Progenitor cell of endocrine pancreas (in vitro differentiated cells): ENCODE measurements around the gene SESTD1. TPM values are rescaled to one million over a fixed set of nuclear protein-coding genes. Genes with fewer than 3 reads are reported as not detected.

Source experiments
- DNase-seq: peaks from one replicate; pipeline ENCODE4 v3.0.0; 2021; ENCODE audit warnings: low spot score; ENCODE audit not compliant: unreplicated experiment
- H3K27ac Mint-ChIP-seq: 2 replicates; pipeline ENCODE4 v1.8.0; 2021; ENCODE audit warnings: mild to moderate bottlenecking, moderate library complexity, mixed read lengths
- H3K27me3 Mint-ChIP-seq: 2 replicates; pipeline ENCODE4 v1.8.0; 2021; ENCODE audit warnings: mixed read lengths
- H3K36me3 Mint-ChIP-seq: 2 replicates; pipeline ENCODE4 v1.8.0; 2022; ENCODE audit warnings: mixed read lengths; ENCODE audit not compliant: insufficient read depth
- H3K4me1 Mint-ChIP-seq: 2 replicates; pipeline ENCODE4 v1.8.0; 2021; ENCODE audit warnings: low read depth, mixed read lengths
- H3K4me3 Mint-ChIP-seq: 2 replicates; pipeline ENCODE4 v1.8.0; 2021; ENCODE audit warnings: low read depth, mild to moderate bottlenecking, moderate library complexity, mixed read lengths
- H3K9me3 Mint-ChIP-seq: 2 replicates; pipeline ENCODE4 v1.8.0; 2021; ENCODE audit warnings: low read depth, mixed read lengths
- total RNA-seq: library from RNA; stranded (reverse); gene quantifications from 2 replicates; pipeline ENCODE4 v1.2.1, GENCODE V29; 2021
- TF ChIP-seq, protein P1 (sequence below): fragments of 200-600 bp; sonication (generic); IDR thresholded peaks from one replicate; pipeline ENCODE4 v1.5.0; 2021; ENCODE audit warnings: antibody characterized with exemption, mild to moderate bottlenecking; ENCODE audit not compliant: unreplicated experiment

The SESTD1 gene
- total RNA-seq, 1 donor from 2014 or later: 108 TPM

DNA sequence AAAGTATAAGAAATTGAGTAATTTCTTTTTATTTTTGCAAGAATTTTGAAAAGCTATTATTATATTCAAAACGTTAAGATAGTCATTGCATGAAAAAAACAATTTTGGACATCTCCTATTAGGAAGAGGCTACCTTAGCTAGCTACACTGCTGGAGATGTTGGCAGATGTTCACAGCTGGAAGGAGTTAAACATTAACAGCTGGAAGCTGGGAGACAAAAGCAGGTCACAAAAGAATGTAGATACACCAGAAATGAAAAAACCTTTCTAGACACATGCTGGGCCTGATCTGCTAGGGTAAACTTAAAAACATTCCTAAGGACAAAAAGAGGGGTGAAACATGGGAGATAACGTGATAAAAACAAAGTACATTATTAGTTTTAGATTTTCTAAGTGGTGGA lies 84.4 kb downstream of the SESTD1 start:
- TF ChIP-seq, protein P1, sequence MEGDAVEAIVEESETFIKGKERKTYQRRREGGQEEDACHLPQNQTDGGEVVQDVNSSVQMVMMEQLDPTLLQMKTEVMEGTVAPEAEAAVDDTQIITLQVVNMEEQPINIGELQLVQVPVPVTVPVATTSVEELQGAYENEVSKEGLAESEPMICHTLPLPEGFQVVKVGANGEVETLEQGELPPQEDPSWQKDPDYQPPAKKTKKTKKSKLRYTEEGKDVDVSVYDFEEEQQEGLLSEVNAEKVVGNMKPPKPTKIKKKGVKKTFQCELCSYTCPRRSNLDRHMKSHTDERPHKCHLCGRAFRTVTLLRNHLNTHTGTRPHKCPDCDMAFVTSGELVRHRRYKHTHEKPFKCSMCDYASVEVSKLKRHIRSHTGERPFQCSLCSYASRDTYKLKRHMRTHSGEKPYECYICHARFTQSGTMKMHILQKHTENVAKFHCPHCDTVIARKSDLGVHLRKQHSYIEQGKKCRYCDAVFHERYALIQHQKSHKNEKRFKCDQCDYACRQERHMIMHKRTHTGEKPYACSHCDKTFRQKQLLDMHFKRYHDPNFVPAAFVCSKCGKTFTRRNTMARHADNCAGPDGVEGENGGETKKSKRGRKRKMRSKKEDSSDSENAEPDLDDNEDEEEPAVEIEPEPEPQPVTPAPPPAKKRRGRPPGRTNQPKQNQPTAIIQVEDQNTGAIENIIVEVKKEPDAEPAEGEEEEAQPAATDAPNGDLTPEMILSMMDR: no peak
- Mint-ChIP-seq H3K27me3 (no peaks in the 10 kb centered on the region), H3K4me3 (peak overlapping the region; percentile 19), H3K27ac (peak overlapping the region; percentile 9), H3K4me1 (peaks cover 23% of the 10 kb centered on the region), H3K36me3 (peaks cover 22% of the 10 kb centered on the region), H3K9me3 (peaks cover 6% of the 10 kb centered on the region)
- DNase-seq: no peak

DNA sequence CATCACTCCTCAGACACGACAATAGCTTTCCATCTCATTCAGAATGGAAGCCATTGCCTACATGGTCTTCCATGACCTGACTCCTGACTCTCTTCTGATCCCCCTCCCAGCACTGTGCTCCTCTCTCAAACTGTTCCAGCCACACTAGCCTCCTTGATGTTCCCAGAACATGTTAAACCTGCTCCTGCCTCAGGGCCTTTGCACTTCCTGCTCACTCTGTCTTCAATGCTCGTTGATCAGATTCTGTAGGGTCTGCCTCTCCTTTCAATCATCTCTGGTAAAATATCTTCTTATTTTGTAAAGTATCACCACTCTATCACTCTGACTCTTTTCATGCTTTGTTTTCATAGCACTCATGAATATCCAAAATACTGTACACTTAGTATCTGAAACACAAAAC lies 84.9 kb downstream of the SESTD1 start:
- DNase-seq: no peak
- Mint-ChIP-seq H3K36me3 (peaks cover 20% of the 10 kb centered on the region), H3K9me3 (peaks cover 4% of the 10 kb centered on the region), H3K4me1 (peaks cover 23% of the 10 kb centered on the region), H3K27me3 (no peaks in the 10 kb centered on the region), H3K4me3 (no peak overlapping the region), H3K27ac (peak overlapping the region; percentile 51)
- TF ChIP-seq, protein P1: no peak

DNA sequence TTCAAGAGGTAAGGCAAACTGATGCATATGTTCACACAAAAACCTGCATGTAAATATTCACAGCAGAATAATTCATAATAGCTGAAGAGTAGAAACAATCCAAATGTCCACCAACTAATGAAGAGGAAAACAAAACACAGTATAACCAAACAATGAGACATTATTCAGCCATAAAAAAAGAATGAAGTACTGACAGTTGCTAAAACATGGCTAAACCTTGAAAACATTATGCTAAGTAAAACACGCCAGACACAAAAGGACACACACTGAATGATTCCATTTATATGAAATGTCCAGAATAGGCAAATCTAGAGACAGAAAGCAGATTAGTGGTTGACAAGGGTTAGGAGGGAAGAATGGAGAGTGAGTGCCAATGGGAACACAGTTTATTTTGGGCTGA lies 86.9 kb downstream of the SESTD1 start:
- Mint-ChIP-seq H3K4me1 (peaks cover 27% of the 10 kb centered on the region), H3K27ac (peak overlapping the region; percentile 7), H3K4me3 (no peak overlapping the region), H3K9me3 (peaks cover 4% of the 10 kb centered on the region), H3K27me3 (no peaks in the 10 kb centered on the region), H3K36me3 (peaks cover 24% of the 10 kb centered on the region)
- TF ChIP-seq, protein P1: no peak
- no peak for DNase-seq

DNA sequence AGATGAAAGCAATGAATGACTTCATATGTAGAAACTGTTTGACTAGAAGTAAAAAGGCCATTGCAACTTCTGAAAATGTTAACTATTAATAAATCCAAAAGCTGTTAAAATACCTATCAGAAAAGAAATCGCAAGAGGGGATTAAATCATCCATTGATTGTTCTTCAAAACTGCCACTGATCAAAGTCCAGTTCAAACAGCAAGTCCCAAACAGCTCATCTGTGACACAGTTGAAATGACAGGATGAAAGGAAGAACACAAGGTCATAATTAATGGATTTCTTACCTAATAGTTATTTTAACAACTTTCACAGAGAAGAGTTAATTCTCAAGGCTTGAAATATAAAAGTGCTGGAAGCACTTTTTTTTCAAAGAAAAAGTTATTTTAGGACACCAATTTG lies 90.4 kb downstream of the SESTD1 start:
- H3K27me3 Mint-ChIP-seq: no peaks in the 10 kb centered on the region
- no peak for DNase-seq
- H3K36me3 Mint-ChIP-seq: peaks cover 15% of the 10 kb centered on the region
- TF ChIP-seq, protein P1: no peak
- peaks cover 16% of the 10 kb centered on the region for H3K4me1 Mint-ChIP-seq
- no peaks in the 10 kb centered on the region for H3K9me3 Mint-ChIP-seq
- H3K27ac Mint-ChIP-seq: no peak overlapping the region
- H3K4me3 Mint-ChIP-seq: no peak overlapping the region

GRCh38 chr2:179172894-179173293 lies 91.7 kb downstream of the SESTD1 start:
- no peak overlapping the region for H3K4me3 Mint-ChIP-seq
- H3K27ac Mint-ChIP-seq: no peak overlapping the region
- TF ChIP-seq, protein P1: no peak

More at GRCh38 chr2:179172894-179173293, 91.7 kb downstream of the SESTD1 start:
- H3K27me3 Mint-ChIP-seq: no peaks in the 10 kb centered on the region
- no peak for DNase-seq
- peaks cover 16% of the 10 kb centered on the region for H3K4me1 Mint-ChIP-seq
- H3K9me3 Mint-ChIP-seq: no peaks in the 10 kb centered on the region
- peaks cover 15% of the 10 kb centered on the region for H3K36me3 Mint-ChIP-seq
